ENCODE data around the gene SLC39A3. TPM values are rescaled to one million over a fixed set of nuclear protein-coding genes. Genes with fewer than 3 reads are reported as not detected.

The SLC39A3 gene
- total RNA-seq, 2 experiments from 2014 or later = 7.6 to 7.9 TPM

GRCh38 chr19:2700660-2701360 lies 39.0 kb downstream of the SLC39A3 start:
- TF ChIP-seq, protein P1, sequence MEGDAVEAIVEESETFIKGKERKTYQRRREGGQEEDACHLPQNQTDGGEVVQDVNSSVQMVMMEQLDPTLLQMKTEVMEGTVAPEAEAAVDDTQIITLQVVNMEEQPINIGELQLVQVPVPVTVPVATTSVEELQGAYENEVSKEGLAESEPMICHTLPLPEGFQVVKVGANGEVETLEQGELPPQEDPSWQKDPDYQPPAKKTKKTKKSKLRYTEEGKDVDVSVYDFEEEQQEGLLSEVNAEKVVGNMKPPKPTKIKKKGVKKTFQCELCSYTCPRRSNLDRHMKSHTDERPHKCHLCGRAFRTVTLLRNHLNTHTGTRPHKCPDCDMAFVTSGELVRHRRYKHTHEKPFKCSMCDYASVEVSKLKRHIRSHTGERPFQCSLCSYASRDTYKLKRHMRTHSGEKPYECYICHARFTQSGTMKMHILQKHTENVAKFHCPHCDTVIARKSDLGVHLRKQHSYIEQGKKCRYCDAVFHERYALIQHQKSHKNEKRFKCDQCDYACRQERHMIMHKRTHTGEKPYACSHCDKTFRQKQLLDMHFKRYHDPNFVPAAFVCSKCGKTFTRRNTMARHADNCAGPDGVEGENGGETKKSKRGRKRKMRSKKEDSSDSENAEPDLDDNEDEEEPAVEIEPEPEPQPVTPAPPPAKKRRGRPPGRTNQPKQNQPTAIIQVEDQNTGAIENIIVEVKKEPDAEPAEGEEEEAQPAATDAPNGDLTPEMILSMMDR (IDR thresholded peaks at IDR 0.05) = no peak
- Mint-ChIP-seq H3K36me3 (ENCODE audit: low read depth) (no peaks in the 10 kb centered on the region), H3K4me1 (ENCODE audit: low read depth) (peaks cover 40% of the 10 kb centered on the region), H3K27ac (peak overlapping the region; percentile 0), H3K27me3 (no peaks in the 10 kb centered on the region), H3K9me3 (no peaks in the 10 kb centered on the region), H3K4me3 (peak overlapping the region; percentile 57)
- peaks cover 28% of the 10 kb centered on the region for H3K4me1 ChIP-seq (ENCODE audit: insufficient read depth, low read length)
- intact Hi-C loops (cut with DNase I, micrococcal nuclease) = no loop called here
- H3K27me3 ChIP-seq (ENCODE audit: control insufficient read depth in 1 of 2, insufficient read depth in 2 of 2, low read length in 2 of 2) = no peaks in the 10 kb centered on the region
- H3K27ac ChIP-seq (ENCODE audit: low read depth in 1 of 2, low read length in 2 of 2) = no peak overlapping the region
- DNase-seq (peak in 1 of 14 experiments; percentile 31), ATAC-seq (ENCODE audit: poor library complexity) (no peak)
- CTCF ChIA-PET = no interaction called here
- no peak overlapping the region for H3K4me3 ChIP-seq (ENCODE audit: low read length)
- POLR2A ChIA-PET = interaction anchor here (0.5 to 2.0 kb wide), 3 partner anchors 84 to 224 kb away, joined by 3 to 5 read pairs (median 5); partner anchors contain the start of gene THOP1
- no peaks in the 10 kb centered on the region for H3K36me3 ChIP-seq (ENCODE audit: insufficient read depth, low read length)
- no peaks in the 10 kb centered on the region for H3K9me3 ChIP-seq (ENCODE audit: control insufficient read depth in 1 of 2, insufficient read depth in 1 of 2, low read length in 2 of 2)

- Histone ChIP-seq H3K27me3 (ENCODE audit: control insufficient read depth in 1 of 2, insufficient read depth in 2 of 2, low read length in 2 of 2) (no peaks in the 10 kb centered on the region), H3K4me3 (ENCODE audit: low read length) (no peak overlapping the region), H3K4me1 (ENCODE audit: insufficient read depth, low read length) (peaks cover 28% of the 10 kb centered on the region), H3K36me3 (ENCODE audit: insufficient read depth, low read length) (no peaks in the 10 kb centered on the region), H3K9me3 (ENCODE audit: control insufficient read depth in 1 of 2, insufficient read depth in 1 of 2, low read length in 2 of 2) (no peaks in the 10 kb centered on the region), H3K27ac (ENCODE audit: low read depth in 1 of 2, low read length in 2 of 2) (no peak overlapping the region)
- ATAC-seq (ENCODE audit: poor library complexity) (no peak), DNase-seq (peak in 1 of 14 experiments; percentile 12)
- TF ChIP-seq, protein P1 (IDR thresholded peaks at IDR 0.05) = no peak
- CTCF ChIA-PET = interaction anchor here (1.0 kb wide), 1 partner anchor 52 kb away, joined by 4 read pairs; no protein-coding TSS in a partner anchor
- Mint-ChIP-seq H3K27me3 (no peaks in the 10 kb centered on the region), H3K4me3 (peak overlapping the region; percentile 54), H3K27ac (peak overlapping the region; percentile 59), H3K9me3 (no peaks in the 10 kb centered on the region), H3K4me1 (ENCODE audit: low read depth) (peaks cover 45% of the 10 kb centered on the region), H3K36me3 (ENCODE audit: low read depth) (no peaks in the 10 kb centered on the region)
- intact Hi-C loops (cut with DNase I, micrococcal nuclease) = no loop called here
- POLR2A ChIA-PET = no interaction called here
These were observed 40.2 kb downstream of the SLC39A3 start for GRCh38 chr19:2699413-2700140.

GRCh38 chr19:2694196-2694595 lies 45.6 kb downstream of the SLC39A3 start:
- H3K36me3 ChIP-seq (ENCODE audit: insufficient read depth, low read length) = no peaks in the 10 kb centered on the region
- Mint-ChIP-seq H3K27ac (no peak overlapping the region), H3K27me3 (no peaks in the 10 kb centered on the region), H3K4me3 (no peak overlapping the region), H3K36me3 (ENCODE audit: low read depth) (no peaks in the 10 kb centered on the region), H3K4me1 (ENCODE audit: low read depth) (peaks cover 14% of the 10 kb centered on the region), H3K9me3 (no peaks in the 10 kb centered on the region)
- ATAC-seq (ENCODE audit: poor library complexity) (no peak), DNase-seq (no peak)
- no peaks in the 10 kb centered on the region for H3K27me3 ChIP-seq (ENCODE audit: control insufficient read depth in 1 of 2, insufficient read depth in 2 of 2, low read length in 2 of 2)
- H3K4me1 ChIP-seq (ENCODE audit: insufficient read depth, low read length) = peaks cover 5% of the 10 kb centered on the region
- no peak overlapping the region for H3K4me3 ChIP-seq (ENCODE audit: low read length)
- H3K27ac ChIP-seq (ENCODE audit: low read depth in 1 of 2, low read length in 2 of 2) = no peak overlapping the region
- no peaks in the 10 kb centered on the region for H3K9me3 ChIP-seq (ENCODE audit: control insufficient read depth in 1 of 2, insufficient read depth in 1 of 2, low read length in 2 of 2)
- ChIA-PET POLR2A (no interaction called here), CTCF (no interaction called here)
- intact Hi-C loops (cut with DNase I, micrococcal nuclease) = no loop called here
- TF ChIP-seq, protein P1 (IDR thresholded peaks at IDR 0.05) = no peak
